ENCODE measurements around the gene ZDHHC24. TPM values are rescaled to one million over a fixed set of nuclear protein-coding genes. Genes with fewer than 3 reads are reported as not detected.
"Not testable (repeated sequence)": the region's sequence is repeated elsewhere in the genome, so short reads cannot be mapped to it uniquely, and the experiment has no call there.

ZDHHC24 gene
- 4.3 TPM for polyA plus RNA-seq (ENCODE audit: insufficient read length)

- DNase-seq (ENCODE audit: low read depth): peak; percentile 78
Measured at GRCh38 chr11:66545701-66546367, at the start of gene ZDHHC24. Gene ZDHHC24 (minus strand): TSS chr11:66546048. CDS start chr11:66546003, 45 bp downstream.

GRCh38 chr11:66595245-66595904 is 49.5 kb upstream of the ZDHHC24 start:
- DNase-seq (ENCODE audit: low read depth): no peak

GRCh38 chr11:66593650-66594049 is 47.8 kb upstream of the ZDHHC24 start:
- no peak for DNase-seq (ENCODE audit: low read depth)

- DNase-seq (ENCODE audit: low read depth): no peak
Measured at GRCh38 chr11:66593303-66593635, 47.4 kb upstream of the ZDHHC24 start.

GRCh38 chr11:66592457-66593302 is 46.8 kb upstream of the ZDHHC24 start, which contains the start of the genes CCDC87 and CCS:
Gene CCDC87 (minus strand): TSS chr11:66593063. CDS start chr11:66593015, 48 bp downstream.
Gene CCS (plus strand): TSS chr11:66593185. CDS start chr11:66593262, 77 bp downstream.
- peak; percentile 90 for DNase-seq (ENCODE audit: low read depth)

- no peak for DNase-seq (ENCODE audit: low read depth)
Measured at GRCh38 chr11:66591175-66591574, 45.3 kb upstream of the ZDHHC24 start.

GRCh38 chr11:66589996-66590675 is 44.3 kb upstream of the ZDHHC24 start:
- DNase-seq (ENCODE audit: low read depth): no peak

- DNase-seq (ENCODE audit: low read depth): not testable (repeated sequence)
Measured at GRCh38 chr11:66589315-66589714, 43.5 kb upstream of the ZDHHC24 start.

- no peak for DNase-seq (ENCODE audit: low read depth)
Measured at GRCh38 chr11:66586136-66586535, 40.3 kb upstream of the ZDHHC24 start.

GRCh38 chr11:66585447-66585846 is 39.6 kb upstream of the ZDHHC24 start:
- not testable (repeated sequence) for DNase-seq (ENCODE audit: low read depth)

- DNase-seq (ENCODE audit: low read depth): not testable (repeated sequence)
Measured at GRCh38 chr11:66582565-66583147, 36.8 kb upstream of the ZDHHC24 start.

GRCh38 chr11:66581261-66581660 is 35.4 kb upstream of the ZDHHC24 start:
- no peak for DNase-seq (ENCODE audit: low read depth)

GRCh38 chr11:66580803-66581202 is 35.0 kb upstream of the ZDHHC24 start:
- no peak for DNase-seq (ENCODE audit: low read depth)

- peak; percentile 28 for DNase-seq (ENCODE audit: low read depth)
Measured at GRCh38 chr11:66579017-66579606, 33.3 kb upstream of the ZDHHC24 start.

GRCh38 chr11:66570850-66571180 is 25.0 kb upstream of the ZDHHC24 start:
- DNase-seq (ENCODE audit: low read depth): no peak

- DNase-seq (ENCODE audit: low read depth): no peak
Measured at GRCh38 chr11:66570079-66570849, 24.4 kb upstream of the ZDHHC24 start.

- DNase-seq (ENCODE audit: low read depth): no peak
Measured at GRCh38 chr11:66569076-66569475, 23.2 kb upstream of the ZDHHC24 start.

GRCh38 chr11:66568124-66568916 is 22.5 kb upstream of the ZDHHC24 start, which contains the start of gene CTSF:
Gene CTSF (minus strand): TSS chr11:66568606. CDS start chr11:66568486, 120 bp downstream.
- no peak for DNase-seq (ENCODE audit: low read depth)

GRCh38 chr11:66567787-66568123 is 21.9 kb upstream of the ZDHHC24 start:
- DNase-seq (ENCODE audit: low read depth): no peak

Data from forelimb muscle (tissue), 1 donor.